Measurements from ENCODE around the gene RAB3B. TPM values are rescaled to one million over a fixed set of nuclear protein-coding genes. Genes with fewer than 3 reads are reported as not detected.
A peak's percentile ranks its signal among the peaks of the same experiment; 100 is the strongest.

The RAB3B gene
- total and polyA plus RNA-seq, 8 donors = 0.69 to 5.7 (median 1.6) TPM

- TF ChIP-seq, protein P1, sequence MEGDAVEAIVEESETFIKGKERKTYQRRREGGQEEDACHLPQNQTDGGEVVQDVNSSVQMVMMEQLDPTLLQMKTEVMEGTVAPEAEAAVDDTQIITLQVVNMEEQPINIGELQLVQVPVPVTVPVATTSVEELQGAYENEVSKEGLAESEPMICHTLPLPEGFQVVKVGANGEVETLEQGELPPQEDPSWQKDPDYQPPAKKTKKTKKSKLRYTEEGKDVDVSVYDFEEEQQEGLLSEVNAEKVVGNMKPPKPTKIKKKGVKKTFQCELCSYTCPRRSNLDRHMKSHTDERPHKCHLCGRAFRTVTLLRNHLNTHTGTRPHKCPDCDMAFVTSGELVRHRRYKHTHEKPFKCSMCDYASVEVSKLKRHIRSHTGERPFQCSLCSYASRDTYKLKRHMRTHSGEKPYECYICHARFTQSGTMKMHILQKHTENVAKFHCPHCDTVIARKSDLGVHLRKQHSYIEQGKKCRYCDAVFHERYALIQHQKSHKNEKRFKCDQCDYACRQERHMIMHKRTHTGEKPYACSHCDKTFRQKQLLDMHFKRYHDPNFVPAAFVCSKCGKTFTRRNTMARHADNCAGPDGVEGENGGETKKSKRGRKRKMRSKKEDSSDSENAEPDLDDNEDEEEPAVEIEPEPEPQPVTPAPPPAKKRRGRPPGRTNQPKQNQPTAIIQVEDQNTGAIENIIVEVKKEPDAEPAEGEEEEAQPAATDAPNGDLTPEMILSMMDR (IDR thresholded peaks at IDR 0.05) = no peak
- Histone ChIP-seq H3K4me1 (no peaks in the 10 kb centered on the region), H3K27me3 (no peaks in the 10 kb centered on the region), H3K27ac (no peak overlapping the region), H3K4me3 (no peak overlapping the region), H3K9me3 (no peaks in the 10 kb centered on the region), H3K36me3 (no peaks in the 10 kb centered on the region)
- DNase-seq (no peak), ATAC-seq (no peak), FAIRE-seq (no peak)
- intact Hi-C loops (cut with DNase I) = no loop called here
Measured at GRCh38 chr1:51978099-51978498, 12.4 kb downstream of the RAB3B start.

- H3K27me3 ChIP-seq = no peaks in the 10 kb centered on the region
- FAIRE-seq = no peak
- no peak overlapping the region for H3K4me3 ChIP-seq
- H3K27ac ChIP-seq = no peak overlapping the region
- 68 to 72% methylated on average over 12 of the region's 12 CpGs for WGBS, 2 donors
- TF ChIP-seq, protein P1 (IDR thresholded peaks at IDR 0.05) = no peak
- intact Hi-C loops (cut with DNase I) = no loop called here
- no peaks in the 10 kb centered on the region for H3K36me3 ChIP-seq
- peak in 2 of 4 donors; percentile 27 to 63 for ATAC-seq
- H3K9me3 ChIP-seq = no peaks in the 10 kb centered on the region
- H3K4me1 ChIP-seq = no peaks in the 10 kb centered on the region
- no peak for DNase-seq
Measured at GRCh38 chr1:51976846-51977602, 13.5 kb downstream of the RAB3B start.

- no peaks in the 10 kb centered on the region for H3K4me1 ChIP-seq
- no peak overlapping the region for H3K4me3 ChIP-seq
- intact Hi-C loops (cut with DNase I) = no loop called here
- DNase-seq = no peak
- TF ChIP-seq, protein P1 (IDR thresholded peaks at IDR 0.05) = no peak
- FAIRE-seq = no peak
- H3K27me3 ChIP-seq = no peaks in the 10 kb centered on the region
- no peaks in the 10 kb centered on the region for H3K9me3 ChIP-seq
- H3K36me3 ChIP-seq = no peaks in the 10 kb centered on the region
- WGBS, 2 donors = 83 to 92% methylated on average over 1 of the region's 1 CpG
- no peak overlapping the region for H3K27ac ChIP-seq
- ATAC-seq = no peak
Measured at GRCh38 chr1:51973587-51974474, 16.7 kb downstream of the RAB3B start.

- H3K4me3 ChIP-seq = no peak overlapping the region
- TF ChIP-seq, protein P1 (IDR thresholded peaks at IDR 0.05) = no peak
- 77 to 80% methylated on average over 8 of the region's 8 CpGs for WGBS, 2 donors
- ATAC-seq = peak; percentile 33 to 79 (median 55)
- H3K4me1 ChIP-seq = peaks cover 0 to 3% (median 0%) of the 10 kb centered on the region in 3 donors
- intact Hi-C loops (cut with DNase I) = no loop called here
- H3K27ac ChIP-seq = no peak overlapping the region
- H3K27me3 ChIP-seq = no peaks in the 10 kb centered on the region
- H3K36me3 ChIP-seq = no peaks in the 10 kb centered on the region
- FAIRE-seq = no peak
- no peaks in the 10 kb centered on the region for H3K9me3 ChIP-seq
- DNase-seq = no peak
Measured at GRCh38 chr1:51969038-51969705, 21.3 kb downstream of the RAB3B start.
